ENCODE measurements around the gene KIAA1217. TPM values are rescaled to one million over a fixed set of nuclear protein-coding genes. Genes with fewer than 3 reads are reported as not detected.

Gene KIAA1217
- total RNA-seq, 1 experiment from 2014 or later = 18.6 TPM

DNA sequence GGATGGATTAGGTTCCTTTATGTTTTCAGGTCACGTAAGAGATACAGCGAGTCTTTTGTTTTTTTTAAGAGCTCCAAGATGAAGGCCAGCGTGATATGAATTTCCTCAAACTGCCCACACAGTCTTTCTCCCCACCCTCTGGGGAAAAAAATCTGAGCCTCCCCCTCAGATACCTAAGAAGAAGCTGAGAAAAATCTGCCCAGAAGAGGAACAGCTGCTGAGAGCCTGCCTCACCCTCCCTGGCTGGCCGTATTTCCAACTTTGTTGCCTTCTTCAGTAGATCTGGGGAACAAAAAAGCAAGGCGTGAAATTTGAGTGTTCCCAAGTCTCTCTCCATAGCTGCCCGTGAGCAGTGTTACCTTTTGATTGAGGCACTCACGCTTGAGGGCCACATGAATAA is 208.1 kb downstream of the KIAA1217 start:
- Histone ChIP-seq H3K18ac (ENCODE audit: insufficient read length, low read depth, low read length) (no peak overlapping the region), H3K9ac (ENCODE audit: extremely low read depth, insufficient read length, low read length) (no peak overlapping the region), H4K5ac (ENCODE audit: insufficient read length, low read depth, low read length) (no peak overlapping the region), H4K8ac (replicated peaks; ENCODE audit: insufficient read length, low read depth, low read length) (no peak overlapping the region), H3K56ac (ENCODE audit: insufficient read length, low read depth, low read length) (no peak overlapping the region), H3T11ph (ENCODE audit: low read length) (no peak overlapping the region), H3K4ac (ENCODE audit: low read depth, low read length) (no peak overlapping the region), H3K9me3 (ENCODE audit: control insufficient read depth, low read depth, low read length) (peaks cover 4% of the 10 kb centered on the region), H3K4me2 (ENCODE audit: insufficient read depth, insufficient read length, low read length) (no peak overlapping the region), H3K27ac (ENCODE audit: insufficient read length, low read depth, low read length) (no peak overlapping the region), H3K23me2 (ENCODE audit: insufficient read length, low read depth, low read length, poor library complexity, severe bottlenecking) (no peaks in the 10 kb centered on the region), H2AFZ (ENCODE audit: low read length) (no peak overlapping the region), H2BK20ac (ENCODE audit: low read depth, low read length, poor library complexity, severe bottlenecking) (no peak overlapping the region), H2BK120ac (ENCODE audit: low read depth, low read length, poor library complexity, severe bottlenecking) (no peak overlapping the region), H3K14ac (ENCODE audit: insufficient read depth, low read length) (no peak overlapping the region), H3K79me1 (ENCODE audit: insufficient read depth, low read depth, low read length, poor library complexity, severe bottlenecking) (no peaks in the 10 kb centered on the region), H2BK5ac (ENCODE audit: insufficient read length, low read length) (no peak overlapping the region), H2AK5ac (ENCODE audit: insufficient read length, low read length) (no peak overlapping the region), H3K27me3 (ENCODE audit: insufficient read depth, low read length) (no peaks in the 10 kb centered on the region), H2BK15ac (ENCODE audit: low read depth, low read length) (no peak overlapping the region), H3K79me2 (ENCODE audit: insufficient read depth, low read length) (no peaks in the 10 kb centered on the region), H4K20me1 (ENCODE audit: control insufficient read depth, insufficient read depth, insufficient read length) (no peaks in the 10 kb centered on the region), H3K23ac (ENCODE audit: insufficient read length, low read depth, low read length) (no peak overlapping the region), H4K91ac (ENCODE audit: insufficient read length, low read depth, low read length) (no peak overlapping the region), H3K4me1 (ENCODE audit: insufficient read depth, low read length) (no peaks in the 10 kb centered on the region), H2BK12ac (ENCODE audit: insufficient read length, low read depth, low read length) (no peak overlapping the region)
- Mint-ChIP-seq H3K27me3 (ENCODE audit: low read depth) (no peaks in the 10 kb centered on the region; the same call in 1 of the 2 replicates), H3K9me3 (no peaks in the 10 kb centered on the region), H3K4me3 (no peak overlapping the region), H3K27ac (no peak overlapping the region), H3K4me1 (peaks cover 6 to 19% of the 10 kb centered on the region in 2 experiments), H3K36me3 (ENCODE audit: insufficient read depth in 1 of 3, low read depth in 3 of 3) (peaks cover 0 to 2% (median 0%) of the 10 kb centered on the region in 3 experiments; a peak in 2 of 7 replicates)
- no CpG with 5 or more reads among the region's 7 CpGs for WGBS (ENCODE audit: extremely low coverage, insufficient read length, low lambda C conversion rate)
- TF ChIP-seq, protein P1, sequence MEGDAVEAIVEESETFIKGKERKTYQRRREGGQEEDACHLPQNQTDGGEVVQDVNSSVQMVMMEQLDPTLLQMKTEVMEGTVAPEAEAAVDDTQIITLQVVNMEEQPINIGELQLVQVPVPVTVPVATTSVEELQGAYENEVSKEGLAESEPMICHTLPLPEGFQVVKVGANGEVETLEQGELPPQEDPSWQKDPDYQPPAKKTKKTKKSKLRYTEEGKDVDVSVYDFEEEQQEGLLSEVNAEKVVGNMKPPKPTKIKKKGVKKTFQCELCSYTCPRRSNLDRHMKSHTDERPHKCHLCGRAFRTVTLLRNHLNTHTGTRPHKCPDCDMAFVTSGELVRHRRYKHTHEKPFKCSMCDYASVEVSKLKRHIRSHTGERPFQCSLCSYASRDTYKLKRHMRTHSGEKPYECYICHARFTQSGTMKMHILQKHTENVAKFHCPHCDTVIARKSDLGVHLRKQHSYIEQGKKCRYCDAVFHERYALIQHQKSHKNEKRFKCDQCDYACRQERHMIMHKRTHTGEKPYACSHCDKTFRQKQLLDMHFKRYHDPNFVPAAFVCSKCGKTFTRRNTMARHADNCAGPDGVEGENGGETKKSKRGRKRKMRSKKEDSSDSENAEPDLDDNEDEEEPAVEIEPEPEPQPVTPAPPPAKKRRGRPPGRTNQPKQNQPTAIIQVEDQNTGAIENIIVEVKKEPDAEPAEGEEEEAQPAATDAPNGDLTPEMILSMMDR (conservative IDR thresholded peaks at IDR 0.05) = no peak
- DNase-seq = no peak

All from H9 (cell line).